ENCODE data around the gene DSTYK. TPM values are rescaled to one million over a fixed set of nuclear protein-coding genes. Genes with fewer than 3 reads are reported as not detected.

Gene DSTYK
- total and polyA plus RNA-seq, 2 experiments from 2014 or later, result 6.1 to 10.7 TPM

GRCh38 chr1:205121660-205122488, 89.6 kb downstream of the DSTYK start, which contains the start of gene RBBP5:
Gene RBBP5 (minus strand): TSS chr1:205121978. CDS start chr1:205121873, 105 bp downstream.
- Histone ChIP-seq H3K4me1 (ENCODE audit: insufficient read depth) (peaks cover 9% of the 10 kb centered on the region; the same call in 1 of the 2 replicates), H3K4me3 (peak within 1 kb of the TSS; percentile 91), H3K4me2 (peak within 1 kb of the TSS; percentile 99), H3K27me3 (ENCODE audit: insufficient read depth) (no peaks in the 10 kb centered on the region), H3F3A (replicated peaks; ENCODE audit: low read depth) (no peaks in the 10 kb centered on the region; the same call in 1 of the 2 replicates), H4K20me1 (replicated peaks; ENCODE audit: insufficient read depth) (peaks cover 25% of the 10 kb centered on the region), H3K9me2 (ENCODE audit: insufficient read depth) (no peaks in the 10 kb centered on the region), H3K79me2 (replicated peaks; ENCODE audit: insufficient read depth) (peaks cover 46% of the 10 kb centered on the region), H3K27ac (ENCODE audit: low read depth) (peak within 1 kb of the TSS; percentile 74), H3K36me3 (ENCODE audit: insufficient read depth) (no peaks in the 10 kb centered on the region), H2AFZ (peak within 1 kb of the TSS; percentile 16)
- TF ChIP-seq, protein P1, sequence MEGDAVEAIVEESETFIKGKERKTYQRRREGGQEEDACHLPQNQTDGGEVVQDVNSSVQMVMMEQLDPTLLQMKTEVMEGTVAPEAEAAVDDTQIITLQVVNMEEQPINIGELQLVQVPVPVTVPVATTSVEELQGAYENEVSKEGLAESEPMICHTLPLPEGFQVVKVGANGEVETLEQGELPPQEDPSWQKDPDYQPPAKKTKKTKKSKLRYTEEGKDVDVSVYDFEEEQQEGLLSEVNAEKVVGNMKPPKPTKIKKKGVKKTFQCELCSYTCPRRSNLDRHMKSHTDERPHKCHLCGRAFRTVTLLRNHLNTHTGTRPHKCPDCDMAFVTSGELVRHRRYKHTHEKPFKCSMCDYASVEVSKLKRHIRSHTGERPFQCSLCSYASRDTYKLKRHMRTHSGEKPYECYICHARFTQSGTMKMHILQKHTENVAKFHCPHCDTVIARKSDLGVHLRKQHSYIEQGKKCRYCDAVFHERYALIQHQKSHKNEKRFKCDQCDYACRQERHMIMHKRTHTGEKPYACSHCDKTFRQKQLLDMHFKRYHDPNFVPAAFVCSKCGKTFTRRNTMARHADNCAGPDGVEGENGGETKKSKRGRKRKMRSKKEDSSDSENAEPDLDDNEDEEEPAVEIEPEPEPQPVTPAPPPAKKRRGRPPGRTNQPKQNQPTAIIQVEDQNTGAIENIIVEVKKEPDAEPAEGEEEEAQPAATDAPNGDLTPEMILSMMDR (conservative IDR thresholded peaks at IDR 0.05; ENCODE audit: low read depth in 2 of 2), result peak; percentile 62 to 85
- TF ChIP-seq POLR2AphosphoS5 (IDR thresholded peaks at IDR 0.05; ENCODE audit: low read depth) (peak; percentile 92), EZH2phosphoT487 (IDR thresholded peaks at IDR 0.05; ENCODE audit: unreplicated experiment) (no peak), CREB1 (CRISPR knock-in tag; IDR thresholded peaks at IDR 0.05; ENCODE audit: low read depth) (peak; percentile 88), ZNF114 (CRISPR knock-in tag; IDR thresholded peaks at IDR 0.05) (no peak), ETS1 (IDR thresholded peaks at IDR 0.05) (peak; percentile 69), EZH2 (IDR thresholded peaks at IDR 0.05; ENCODE audit: low read depth, unreplicated experiment) (no peak), ZNF331 (CRISPR knock-in tag; IDR thresholded peaks at IDR 0.05; ENCODE audit: low read depth) (0 out of 2 replicates have a peak, but pooled peaks have one; percentile 27)
- TF ChIP-seq, protein P2, sequence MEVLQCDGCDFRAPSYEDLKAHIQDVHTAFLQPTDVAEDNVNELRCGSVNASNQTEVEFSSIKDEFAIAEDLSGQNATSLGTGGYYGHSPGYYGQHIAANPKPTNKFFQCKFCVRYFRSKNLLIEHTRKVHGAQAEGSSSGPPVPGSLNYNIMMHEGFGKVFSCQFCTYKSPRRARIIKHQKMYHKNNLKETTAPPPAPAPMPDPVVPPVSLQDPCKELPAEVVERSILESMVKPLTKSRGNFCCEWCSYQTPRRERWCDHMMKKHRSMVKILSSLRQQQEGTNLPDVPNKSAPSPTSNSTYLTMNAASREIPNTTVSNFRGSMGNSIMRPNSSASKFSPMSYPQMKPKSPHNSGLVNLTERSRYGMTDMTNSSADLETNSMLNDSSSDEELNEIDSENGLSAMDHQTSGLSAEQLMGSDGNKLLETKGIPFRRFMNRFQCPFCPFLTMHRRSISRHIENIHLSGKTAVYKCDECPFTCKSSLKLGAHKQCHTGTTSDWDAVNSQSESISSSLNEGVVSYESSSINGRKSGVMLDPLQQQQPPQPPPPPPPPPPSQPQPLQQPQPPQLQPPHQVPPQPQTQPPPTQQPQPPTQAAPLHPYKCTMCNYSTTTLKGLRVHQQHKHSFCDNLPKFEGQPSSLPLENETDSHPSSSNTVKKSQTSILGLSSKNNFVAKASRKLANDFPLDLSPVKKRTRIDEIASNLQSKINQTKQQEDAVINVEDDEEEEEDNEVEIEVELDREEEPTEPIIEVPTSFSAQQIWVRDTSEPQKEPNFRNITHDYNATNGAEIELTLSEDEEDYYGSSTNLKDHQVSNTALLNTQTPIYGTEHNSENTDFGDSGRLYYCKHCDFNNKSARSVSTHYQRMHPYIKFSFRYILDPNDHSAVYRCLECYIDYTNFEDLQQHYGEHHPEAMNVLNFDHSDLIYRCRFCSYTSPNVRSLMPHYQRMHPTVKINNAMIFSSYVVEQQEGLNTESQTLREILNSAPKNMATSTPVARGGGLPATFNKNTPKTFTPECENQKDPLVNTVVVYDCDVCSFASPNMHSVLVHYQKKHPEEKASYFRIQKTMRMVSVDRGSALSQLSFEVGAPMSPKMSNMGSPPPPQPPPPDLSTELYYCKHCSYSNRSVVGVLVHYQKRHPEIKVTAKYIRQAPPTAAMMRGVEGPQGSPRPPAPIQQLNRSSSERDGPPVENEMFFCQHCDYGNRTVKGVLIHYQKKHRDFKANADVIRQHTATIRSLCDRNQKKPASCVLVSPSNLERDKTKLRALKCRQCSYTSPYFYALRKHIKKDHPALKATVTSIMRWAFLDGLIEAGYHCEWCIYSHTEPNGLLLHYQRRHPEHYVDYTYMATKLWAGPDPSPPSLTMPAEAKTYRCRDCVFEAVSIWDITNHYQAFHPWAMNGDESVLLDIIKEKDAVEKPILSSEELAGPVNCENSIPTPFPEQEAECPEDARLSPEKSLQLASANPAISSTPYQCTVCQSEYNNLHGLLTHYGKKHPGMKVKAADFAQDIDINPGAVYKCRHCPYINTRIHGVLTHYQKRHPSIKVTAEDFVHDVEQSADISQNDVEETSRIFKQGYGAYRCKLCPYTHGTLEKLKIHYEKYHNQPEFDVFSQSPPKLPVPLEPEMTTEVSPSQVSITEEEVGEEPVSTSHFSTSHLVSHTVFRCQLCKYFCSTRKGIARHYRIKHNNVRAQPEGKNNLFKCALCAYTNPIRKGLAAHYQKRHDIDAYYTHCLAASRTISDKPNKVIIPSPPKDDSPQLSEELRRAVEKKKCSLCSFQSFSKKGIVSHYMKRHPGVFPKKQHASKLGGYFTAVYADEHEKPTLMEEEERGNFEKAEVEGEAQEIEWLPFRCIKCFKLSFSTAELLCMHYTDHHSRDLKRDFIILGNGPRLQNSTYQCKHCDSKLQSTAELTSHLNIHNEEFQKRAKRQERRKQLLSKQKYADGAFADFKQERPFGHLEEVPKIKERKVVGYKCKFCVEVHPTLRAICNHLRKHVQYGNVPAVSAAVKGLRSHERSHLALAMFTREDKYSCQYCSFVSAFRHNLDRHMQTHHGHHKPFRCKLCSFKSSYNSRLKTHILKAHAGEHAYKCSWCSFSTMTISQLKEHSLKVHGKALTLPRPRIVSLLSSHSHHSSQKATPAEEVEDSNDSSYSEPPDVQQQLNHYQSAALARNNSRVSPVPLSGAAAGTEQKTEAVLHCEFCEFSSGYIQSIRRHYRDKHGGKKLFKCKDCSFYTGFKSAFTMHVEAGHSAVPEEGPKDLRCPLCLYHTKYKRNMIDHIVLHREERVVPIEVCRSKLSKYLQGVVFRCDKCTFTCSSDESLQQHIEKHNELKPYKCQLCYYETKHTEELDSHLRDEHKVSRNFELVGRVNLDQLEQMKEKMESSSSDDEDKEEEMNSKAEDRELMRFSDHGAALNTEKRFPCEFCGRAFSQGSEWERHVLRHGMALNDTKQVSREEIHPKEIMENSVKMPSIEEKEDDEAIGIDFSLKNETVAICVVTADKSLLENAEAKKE (CRISPR knock-in tag; IDR thresholded peaks at IDR 0.05), result no peak
- DNase-seq (ENCODE audit: low spot score) (peak; percentile 98), ATAC-seq (peak; percentile 100)
- Mint-ChIP-seq H3K27ac (peak within 1 kb of the TSS; percentile 100), H3K9me3 (no peaks in the 10 kb centered on the region), H3K27me3 (ENCODE audit: insufficient read depth, low read depth, poor library complexity) (peaks cover 4% of the 10 kb centered on the region), H3K4me1 (peaks cover 12% of the 10 kb centered on the region), H3K4me3 (peak within 1 kb of the TSS; percentile 99), H3K36me3 (ENCODE audit: low read depth) (peaks cover 8% of the 10 kb centered on the region; the same call in 2 of the 3 replicates)

All from GM23338 (cell line).